ENCODE measurements around the gene MAML2. TPM values are rescaled to one million over a fixed set of nuclear protein-coding genes. Genes with fewer than 3 reads are reported as not detected.

The MAML2 gene
- polyA plus RNA-seq, 3 donors: 0.57 to 7.6 (median 1.2) TPM

DNA sequence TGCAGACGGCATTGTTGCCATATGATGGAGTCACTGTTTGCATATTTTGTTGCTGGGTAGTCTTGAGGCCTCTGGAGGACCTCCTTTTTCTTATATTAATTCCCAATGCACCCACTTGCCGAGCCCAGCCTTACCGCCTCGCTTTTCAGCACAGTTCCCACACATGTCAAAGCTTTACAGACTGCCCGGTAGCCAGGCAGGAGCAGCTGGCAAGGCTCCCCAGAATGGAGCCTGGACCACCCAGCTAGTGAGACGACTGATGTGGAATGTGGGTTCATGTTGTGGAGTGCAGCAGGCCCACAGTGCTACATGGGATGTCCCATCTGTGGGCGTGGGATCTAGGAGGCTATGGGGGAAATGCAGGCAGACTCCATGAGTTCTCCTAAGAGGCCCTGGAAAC lies 319.7 kb downstream of the MAML2 start:
- intact Hi-C loops (cut with micrococcal nuclease): no loop called here
- Histone ChIP-seq H3K9me3 (replicated peaks in 1 of 2; ENCODE audit: control insufficient read depth in 1 of 2, insufficient read depth in 1 of 2, low read length in 2 of 2) (no peaks in the 10 kb centered on the region), H3K36me3 (replicated peaks in 1 of 2; ENCODE audit: control insufficient read depth in 1 of 2, insufficient read depth in 2 of 2, low read length in 2 of 2) (no peaks in the 10 kb centered on the region), H3K4me1 (ENCODE audit: control insufficient read depth in 1 of 2, insufficient read depth in 2 of 2, low read length in 2 of 2) (no peaks in the 10 kb centered on the region), H3K9ac (ENCODE audit: insufficient read depth, low read length, poor library complexity, severe bottlenecking) (no peak overlapping the region), H3K4me2 (replicated peaks; ENCODE audit: extremely low read depth, low read length, poor library complexity, severe bottlenecking) (no peak overlapping the region), H3K4me3 (replicated peaks in 1 of 3; ENCODE audit: low read depth in 2 of 3, low read length in 3 of 3) (no peak overlapping the region), H3K27me3 (ENCODE audit: control insufficient read depth in 2 of 2, insufficient read depth in 2 of 2, low read length in 2 of 2) (no peaks in the 10 kb centered on the region), H4K20me1 (ENCODE audit: insufficient read depth, low read length) (peaks cover 29% of the 10 kb centered on the region), H2AFZ (ENCODE audit: insufficient read depth, low read depth, low read length, poor library complexity, severe bottlenecking) (no peak overlapping the region), H3K27ac (ENCODE audit: low read depth in 1 of 2, low read length in 2 of 2) (no peak overlapping the region), H3K79me2 (ENCODE audit: insufficient read depth, low read length) (no peaks in the 10 kb centered on the region)
- H3K4me3 Mint-ChIP-seq: no peak overlapping the region
- no peak overlapping the region for H3K27ac Mint-ChIP-seq
- no peaks in the 10 kb centered on the region for H3K9me3 Mint-ChIP-seq
- H3K27me3 Mint-ChIP-seq (ENCODE audit: low read depth in 3 of 3): no peaks in the 10 kb centered on the region
- WGBS (ENCODE audit: insufficient coverage): 90% methylated on average over 2 of the region's 7 CpGs
- no peak for DNase-seq
- TF ChIP-seq, protein P1, sequence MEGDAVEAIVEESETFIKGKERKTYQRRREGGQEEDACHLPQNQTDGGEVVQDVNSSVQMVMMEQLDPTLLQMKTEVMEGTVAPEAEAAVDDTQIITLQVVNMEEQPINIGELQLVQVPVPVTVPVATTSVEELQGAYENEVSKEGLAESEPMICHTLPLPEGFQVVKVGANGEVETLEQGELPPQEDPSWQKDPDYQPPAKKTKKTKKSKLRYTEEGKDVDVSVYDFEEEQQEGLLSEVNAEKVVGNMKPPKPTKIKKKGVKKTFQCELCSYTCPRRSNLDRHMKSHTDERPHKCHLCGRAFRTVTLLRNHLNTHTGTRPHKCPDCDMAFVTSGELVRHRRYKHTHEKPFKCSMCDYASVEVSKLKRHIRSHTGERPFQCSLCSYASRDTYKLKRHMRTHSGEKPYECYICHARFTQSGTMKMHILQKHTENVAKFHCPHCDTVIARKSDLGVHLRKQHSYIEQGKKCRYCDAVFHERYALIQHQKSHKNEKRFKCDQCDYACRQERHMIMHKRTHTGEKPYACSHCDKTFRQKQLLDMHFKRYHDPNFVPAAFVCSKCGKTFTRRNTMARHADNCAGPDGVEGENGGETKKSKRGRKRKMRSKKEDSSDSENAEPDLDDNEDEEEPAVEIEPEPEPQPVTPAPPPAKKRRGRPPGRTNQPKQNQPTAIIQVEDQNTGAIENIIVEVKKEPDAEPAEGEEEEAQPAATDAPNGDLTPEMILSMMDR (IDR thresholded peaks at IDR 0.05): no peak
- no peaks in the 10 kb centered on the region for H3K36me3 Mint-ChIP-seq
- H3K4me1 Mint-ChIP-seq: peaks cover 2% of the 10 kb centered on the region

DNA sequence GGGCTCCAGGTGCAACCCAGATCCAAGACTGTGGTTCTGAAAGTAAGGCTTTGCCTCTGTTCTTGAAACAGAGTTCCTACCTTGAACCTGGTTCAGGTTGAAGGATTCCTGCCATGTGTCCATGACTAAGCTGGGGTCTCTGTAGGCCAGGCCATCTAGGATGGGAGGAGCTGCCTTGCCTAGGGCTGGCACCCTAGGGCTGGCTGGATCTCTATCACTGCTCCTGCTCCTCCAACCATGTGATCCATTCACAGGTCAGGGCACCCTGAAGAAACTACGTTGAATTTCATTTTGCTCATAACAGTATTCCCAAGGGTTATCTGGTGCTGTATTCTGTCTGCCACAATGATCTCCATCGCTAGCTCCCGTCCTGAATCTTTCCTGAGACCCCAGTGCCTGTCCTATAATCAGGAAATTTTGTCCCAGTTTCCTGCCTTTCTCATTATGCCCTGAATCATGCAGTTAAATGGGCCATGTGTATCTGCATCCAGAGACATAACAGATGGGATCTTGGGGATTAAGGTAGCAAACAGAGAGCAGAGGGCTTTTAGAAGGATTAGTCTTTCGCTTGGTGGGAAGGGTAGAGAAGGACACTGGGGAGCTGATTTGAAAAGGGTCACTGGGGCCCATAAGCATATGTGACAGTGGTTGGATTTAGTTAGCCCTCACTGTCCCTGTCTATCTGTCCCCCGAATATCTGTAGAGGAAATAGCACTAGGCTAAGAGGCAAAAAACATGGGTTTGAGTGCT lies 320.9 kb downstream of the MAML2 start:
- H3K27me3 Mint-ChIP-seq (ENCODE audit: low read depth in 3 of 3): no peaks in the 10 kb centered on the region
- Histone ChIP-seq H4K20me1 (ENCODE audit: insufficient read depth, low read length) (peaks cover 25% of the 10 kb centered on the region), H3K27ac (ENCODE audit: low read depth in 1 of 2, low read length in 2 of 2) (no peak overlapping the region), H2AFZ (ENCODE audit: insufficient read depth, low read depth, low read length, poor library complexity, severe bottlenecking) (no peak overlapping the region), H3K4me1 (ENCODE audit: control insufficient read depth in 1 of 2, insufficient read depth in 2 of 2, low read length in 2 of 2) (no peaks in the 10 kb centered on the region), H3K79me2 (ENCODE audit: insufficient read depth, low read length) (no peaks in the 10 kb centered on the region), H3K36me3 (replicated peaks in 1 of 2; ENCODE audit: control insufficient read depth in 1 of 2, insufficient read depth in 2 of 2, low read length in 2 of 2) (no peaks in the 10 kb centered on the region), H3K4me3 (replicated peaks in 1 of 3; ENCODE audit: low read depth in 2 of 3, low read length in 3 of 3) (no peak overlapping the region), H3K9ac (ENCODE audit: insufficient read depth, low read length, poor library complexity, severe bottlenecking) (no peak overlapping the region), H3K4me2 (replicated peaks; ENCODE audit: extremely low read depth, low read length, poor library complexity, severe bottlenecking) (no peak overlapping the region), H3K27me3 (ENCODE audit: control insufficient read depth in 2 of 2, insufficient read depth in 2 of 2, low read length in 2 of 2) (no peaks in the 10 kb centered on the region), H3K9me3 (replicated peaks in 1 of 2; ENCODE audit: control insufficient read depth in 1 of 2, insufficient read depth in 1 of 2, low read length in 2 of 2) (no peaks in the 10 kb centered on the region)
- TF ChIP-seq, protein P1 (IDR thresholded peaks at IDR 0.05): no peak
- H3K9me3 Mint-ChIP-seq: no peaks in the 10 kb centered on the region
- 97% methylated on average over 4 of the region's 5 CpGs for WGBS (ENCODE audit: insufficient coverage)
- no peak overlapping the region for H3K4me3 Mint-ChIP-seq
- no peaks in the 10 kb centered on the region for H3K36me3 Mint-ChIP-seq
- peaks cover 2% of the 10 kb centered on the region for H3K4me1 Mint-ChIP-seq
- H3K27ac Mint-ChIP-seq: peak overlapping the region in 1 of 7 donors; percentile 13
- no peak for DNase-seq
- intact Hi-C loops (cut with micrococcal nuclease): no loop called here
